NCI-H510A (cell line): Measurements from ENCODE around the gene CTSE.
"Not testable (repeated sequence)": the region's sequence is repeated elsewhere in the genome, so short reads cannot be mapped to it uniquely, and the experiment has no call there.

ENCODE experiments used
- DNase-seq: peaks from one replicate; lab custom pipeline; 2025; lab: John Stamatoyannopoulos, UW

The CTSE gene

GRCh38 chr1:206023695-206024094 is at the start of gene CTSE:
TSS of gene CTSE (minus strand) at chr1:206023895. CDS start at chr1:206023791, 104 bp downstream.
- no peak for DNase-seq

GRCh38 chr1:206070627-206071304 is 47.1 kb upstream of the CTSE start:
- DNase-seq: no peak

DNA sequence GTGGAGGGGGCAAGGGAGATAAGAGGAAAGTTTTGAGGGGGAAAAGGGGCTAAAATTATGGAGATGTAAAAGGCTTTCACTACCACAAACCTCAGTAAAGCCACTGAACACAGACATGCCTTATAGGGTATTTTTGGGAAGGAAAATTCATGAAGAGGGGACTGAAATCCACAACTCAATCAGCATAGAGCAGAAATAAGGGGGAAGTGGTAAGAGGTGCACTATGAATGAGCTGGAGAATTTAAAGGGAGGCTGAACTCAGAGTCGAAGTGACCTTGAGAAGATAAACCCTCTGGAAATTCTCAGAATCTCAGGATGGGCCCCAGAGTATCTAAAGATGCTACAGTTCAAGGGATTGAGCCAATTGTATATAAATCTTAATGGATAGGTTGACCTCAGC is 44.6 kb upstream of the CTSE start:
- DNase-seq: no peak

DNA sequence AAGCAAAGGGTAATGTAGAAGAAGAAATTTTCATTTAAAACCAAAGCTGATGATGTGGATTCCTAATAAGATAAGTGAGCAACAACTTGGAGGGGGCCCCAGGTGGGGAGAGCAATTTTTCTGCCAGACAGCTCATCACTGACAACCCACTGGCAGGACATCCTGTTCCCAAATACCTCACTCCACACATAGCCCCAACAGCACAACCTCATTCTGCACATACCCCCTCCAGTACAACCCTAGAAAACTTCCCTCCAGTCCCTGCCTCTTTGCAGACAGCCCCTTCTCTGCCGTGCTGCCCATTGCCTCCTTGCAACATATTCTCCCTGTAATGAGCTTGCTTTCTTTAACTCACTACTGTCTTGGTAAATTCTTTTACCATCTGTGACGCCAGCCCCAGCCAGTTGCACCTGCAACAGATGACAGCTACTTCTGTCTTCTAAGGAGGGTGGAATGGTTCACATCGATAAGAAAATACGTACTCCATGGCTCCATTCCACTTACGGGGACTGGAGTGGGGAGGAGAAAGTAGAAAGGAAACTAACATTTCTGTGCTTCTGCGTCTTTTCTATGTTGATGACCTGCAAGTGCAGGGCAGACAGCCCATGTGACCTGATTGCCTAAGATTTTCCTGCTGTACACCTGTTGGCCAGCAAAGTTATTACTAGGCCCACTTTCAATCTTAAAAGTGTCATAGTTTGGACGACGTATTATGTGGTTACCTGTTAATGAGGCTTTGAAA is 44.0 kb upstream of the CTSE start:
- no peak for DNase-seq

DNA sequence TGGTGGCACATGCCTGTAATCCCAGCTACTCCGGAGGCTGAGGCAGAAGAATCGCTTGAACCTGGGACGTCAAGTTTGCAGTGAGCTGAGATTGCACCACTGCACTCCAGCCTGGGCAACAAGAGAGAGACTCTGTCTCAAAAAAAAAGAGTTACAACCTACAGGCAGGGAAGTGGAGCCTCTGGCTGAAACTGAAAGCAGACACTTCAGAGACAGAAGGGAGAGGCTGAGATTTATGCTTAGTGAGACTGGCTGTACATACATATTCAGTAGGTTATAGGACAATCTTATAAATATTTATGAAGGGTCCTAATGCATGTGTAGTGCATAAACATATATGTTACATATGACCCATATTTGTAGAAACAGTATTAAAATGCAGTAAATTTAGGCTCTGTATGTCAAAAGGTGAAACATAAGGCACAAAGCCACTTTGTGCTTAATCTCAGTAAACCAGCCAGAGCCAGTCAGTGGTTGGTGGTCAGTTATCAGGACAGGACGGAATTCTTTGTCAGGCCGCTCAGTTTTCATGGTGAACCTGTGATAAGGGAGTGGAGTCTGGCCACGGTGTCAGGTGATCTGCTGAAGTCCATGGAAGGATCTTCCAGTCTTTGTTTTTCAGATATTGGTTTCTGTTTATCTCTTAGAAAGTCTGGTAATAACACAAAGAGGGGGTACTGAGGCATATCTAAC is 42.9 kb upstream of the CTSE start:
- DNase-seq: no peak

GRCh38 chr1:206065547-206066145 is 42.0 kb upstream of the CTSE start:
- no peak for DNase-seq

GRCh38 chr1:206064501-206064900 is 40.8 kb upstream of the CTSE start:
- not testable (repeated sequence) for DNase-seq

GRCh38 chr1:206064001-206064400 is 40.3 kb upstream of the CTSE start:
- DNase-seq: not testable (repeated sequence)

- DNase-seq: no peak
These were observed 38.8 kb upstream of the CTSE start for GRCh38 chr1:206062464-206062863.

DNA sequence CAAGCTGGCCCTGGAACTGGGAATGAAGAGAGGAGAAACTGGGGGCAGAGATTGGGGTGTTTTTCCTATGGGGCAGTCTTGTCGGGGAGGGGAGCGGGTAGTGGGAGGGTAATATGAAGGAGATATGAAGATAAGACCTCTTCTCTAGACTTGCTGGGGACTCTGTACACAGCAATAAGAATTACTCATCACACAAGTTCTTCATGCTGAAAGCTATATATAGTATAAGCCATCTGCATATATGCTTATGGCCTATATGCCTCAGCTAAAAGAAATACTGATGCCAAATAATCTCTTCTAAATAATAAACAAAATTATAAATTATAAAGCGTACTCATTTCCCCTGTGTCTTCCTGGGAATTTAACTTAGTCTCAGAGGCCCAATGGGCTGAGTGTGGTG is 37.1 kb upstream of the CTSE start:
- no peak for DNase-seq

DNA sequence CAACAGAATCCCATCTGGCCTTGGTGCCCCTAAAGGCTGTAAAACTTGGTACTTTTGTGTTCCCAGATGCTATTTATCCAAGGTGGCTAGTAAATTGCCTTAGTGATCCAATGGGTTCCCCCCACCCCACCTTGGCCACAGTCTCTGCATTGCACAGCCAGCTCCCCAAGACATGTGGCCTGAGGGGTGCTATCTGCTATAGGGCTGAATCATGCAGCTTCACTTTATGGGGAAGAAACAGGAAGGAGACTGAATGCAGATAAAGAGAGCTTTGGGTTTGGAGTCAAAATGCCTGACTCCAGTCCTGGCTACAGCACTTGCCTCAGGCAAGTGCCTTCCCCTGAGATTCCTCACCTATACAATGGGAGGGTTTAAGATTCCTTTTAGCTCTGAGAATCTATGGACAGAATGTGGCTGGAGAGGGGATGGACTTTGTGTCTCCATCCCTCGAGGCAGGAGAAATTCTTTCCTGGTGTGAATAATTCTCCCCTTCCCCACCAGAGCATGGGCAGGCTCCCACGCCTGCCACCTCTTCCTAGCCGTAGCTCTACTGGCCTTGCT is 35.7 kb upstream of the CTSE start:
- no peak for DNase-seq

- no peak for DNase-seq
These were observed 35.2 kb upstream of the CTSE start for GRCh38 chr1:206058927-206059292.

DNA sequence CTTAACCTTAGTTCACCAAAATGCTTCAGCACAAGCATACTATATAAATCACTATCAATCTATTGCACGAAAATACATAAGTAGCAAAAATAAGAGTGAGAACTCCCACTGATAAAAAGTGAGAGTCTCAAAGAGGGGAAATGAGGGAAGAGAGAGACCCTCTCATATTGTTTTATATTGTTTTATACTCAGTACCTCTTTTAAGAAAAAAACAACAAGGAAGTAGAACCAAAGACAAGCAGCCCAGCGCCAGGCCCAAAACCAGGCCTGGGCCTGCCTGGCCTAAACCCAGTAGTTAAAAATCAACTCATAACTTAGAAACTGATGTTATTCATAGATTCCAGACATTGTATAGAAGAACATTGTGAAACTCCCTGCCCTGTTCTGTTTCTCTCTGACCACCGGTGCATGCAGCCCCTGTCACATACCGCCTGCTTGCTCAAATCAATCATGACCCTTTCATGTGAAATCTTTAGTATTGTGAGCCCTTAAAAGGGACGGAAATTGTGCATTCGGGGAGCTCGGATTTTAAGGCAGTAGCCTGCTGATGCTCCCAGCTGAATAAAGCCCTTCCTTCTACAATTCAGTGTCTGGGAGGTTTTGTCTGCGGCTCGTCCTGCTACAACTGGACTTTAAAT is 34.7 kb upstream of the CTSE start:
- not testable (repeated sequence) for DNase-seq

- DNase-seq: not testable (repeated sequence)
These were observed 32.1 kb upstream of the CTSE start for GRCh38 chr1:206055639-206056323.

DNA sequence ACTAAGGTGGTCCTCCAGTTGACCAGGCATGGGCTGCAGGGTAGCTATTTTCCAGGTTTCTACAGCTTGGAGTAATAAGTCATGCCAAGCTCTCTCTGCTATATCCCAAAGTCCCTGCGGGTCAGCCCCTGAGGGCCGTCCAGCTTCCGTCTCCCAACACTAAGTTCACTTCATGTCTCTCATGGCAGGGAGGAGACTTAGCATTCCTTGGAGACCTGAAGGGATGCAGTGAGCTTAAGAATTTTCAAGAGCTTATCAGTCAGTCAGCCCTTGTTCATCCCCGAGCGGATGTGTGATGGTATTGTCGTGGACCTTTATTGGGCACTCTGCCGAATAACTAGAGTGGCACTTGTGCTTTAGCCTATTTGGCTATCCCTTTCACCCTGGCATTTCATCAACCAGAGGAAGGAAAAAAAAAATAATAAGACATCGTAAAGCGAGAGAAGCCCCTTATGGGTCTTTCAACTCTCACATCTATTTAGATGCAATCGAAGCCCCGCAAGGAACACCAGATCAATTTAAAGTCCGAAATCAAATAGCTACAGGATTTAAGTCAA is 31.5 kb upstream of the CTSE start:
- DNase-seq: not testable (repeated sequence)

GRCh38 chr1:206053616-206054015 is 29.9 kb upstream of the CTSE start:
- not testable (repeated sequence) for DNase-seq

DNA sequence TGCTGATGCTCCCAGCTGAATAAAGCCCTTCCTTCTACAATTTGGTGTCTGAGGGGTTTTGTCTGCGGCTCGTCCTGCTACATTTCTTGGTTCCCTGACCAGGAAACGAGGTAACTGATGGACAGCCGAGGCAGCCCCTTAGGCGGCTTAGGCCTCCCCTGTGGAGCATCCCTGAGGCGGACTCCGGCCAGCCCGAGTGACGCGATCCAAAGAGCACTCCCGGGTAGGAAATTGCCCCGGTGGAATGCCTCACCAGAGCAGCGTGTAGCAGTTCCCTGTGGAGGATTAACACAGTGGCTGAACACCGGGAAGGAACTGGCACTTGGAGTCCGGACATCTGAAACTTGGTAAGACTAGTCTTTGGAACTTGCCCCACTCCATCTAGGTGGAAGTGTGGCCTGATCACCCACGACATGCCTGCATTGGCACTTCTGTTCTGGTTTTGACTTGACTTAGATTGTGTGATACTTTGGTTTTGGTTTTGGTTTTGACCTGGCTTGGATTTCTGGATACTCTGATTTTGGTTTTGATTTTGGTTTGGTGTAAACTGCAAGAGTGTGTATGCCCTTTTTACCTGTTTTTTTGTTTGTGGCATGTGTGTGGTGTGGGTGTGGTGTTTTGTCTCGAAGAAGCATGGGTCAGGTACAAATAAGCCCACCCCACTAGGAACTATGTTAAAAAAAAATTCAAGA is 29.4 kb upstream of the CTSE start, which contains the start of gene RHEX:
RHEX (plus strand) TSS at position 255 of the 692 bp plus-strand sequence. CDS start 44,656 bp downstream, outside the sequence.
- not testable (repeated sequence) for DNase-seq

- not testable (repeated sequence) for DNase-seq
These were observed 28.7 kb upstream of the CTSE start for GRCh38 chr1:206052231-206052865.

DNA sequence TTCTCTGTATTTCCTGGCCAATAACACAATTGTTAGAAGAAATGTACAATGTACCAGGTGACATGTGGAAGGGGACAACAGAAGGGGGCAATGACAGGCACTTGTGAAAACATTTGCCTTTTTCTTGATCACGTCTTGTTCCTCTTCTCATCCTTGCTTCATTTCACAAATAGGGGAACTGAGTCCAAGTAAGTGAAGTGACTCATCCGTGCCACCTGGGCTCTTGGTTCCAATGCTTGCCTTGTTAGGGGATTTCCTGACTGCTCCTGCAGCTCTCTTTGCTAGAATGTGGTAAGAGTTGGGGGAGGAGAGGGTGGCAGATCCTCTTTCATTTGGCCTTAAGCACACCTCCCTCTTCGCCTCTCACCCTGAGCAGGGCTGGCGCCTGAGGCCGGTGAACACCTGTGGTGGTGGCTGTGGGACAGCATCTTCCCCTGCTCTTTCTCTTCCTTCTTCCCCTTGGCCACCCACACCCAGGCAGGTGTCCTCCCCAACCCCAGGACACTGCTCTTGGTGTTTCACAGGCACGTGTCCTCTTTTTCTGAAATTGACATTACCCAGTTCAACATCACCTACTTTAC is 27.1 kb upstream of the CTSE start:
- no peak for DNase-seq
